Glutamatergic neuron (in vitro differentiated cells): Measurements from ENCODE around the gene RAB14. TPM values are rescaled to one million over a fixed set of nuclear protein-coding genes. Genes with fewer than 3 reads are reported as not detected.

Source experiments
- DNase-seq: peaks from one replicate; pipeline ENCODE4 v3.0.0; 2022
- H3K27ac Mint-ChIP-seq: one replicate; pipeline ENCODE4 v1.8.0; 2020; ENCODE audit warnings: mild to moderate bottlenecking, mixed read lengths, inconsistent platforms; ENCODE audit not compliant: unreplicated experiment
- H3K27me3 Mint-ChIP-seq: one replicate; pipeline ENCODE4 v1.8.0; 2020; ENCODE audit warnings: mild to moderate bottlenecking, moderate library complexity, mixed read lengths, inconsistent platforms; ENCODE audit not compliant: unreplicated experiment
- H3K36me3 Mint-ChIP-seq: one replicate; pipeline ENCODE4 v1.8.0; 2020; ENCODE audit warnings: mild to moderate bottlenecking, mixed read lengths, inconsistent platforms; ENCODE audit not compliant: unreplicated experiment
- H3K4me1 Mint-ChIP-seq: one replicate; pipeline ENCODE4 v1.8.0; 2020; ENCODE audit warnings: mild to moderate bottlenecking, low read depth, mixed read lengths, inconsistent platforms; ENCODE audit not compliant: unreplicated experiment
- H3K4me3 Mint-ChIP-seq: one replicate; pipeline ENCODE4 v1.8.0; 2020; ENCODE audit warnings: mild to moderate bottlenecking, mixed read lengths, inconsistent platforms; ENCODE audit not compliant: unreplicated experiment
- H3K9me3 Mint-ChIP-seq: one replicate; pipeline ENCODE4 v1.8.0; 2020; ENCODE audit warnings: mild to moderate bottlenecking, moderate library complexity, mixed read lengths, inconsistent platforms; ENCODE audit not compliant: unreplicated experiment
- CTCF ChIP-seq: fragments of 200-600 bp; sonication (generic); IDR thresholded peaks from one replicate; pipeline ENCODE4 v1.5.0; 2021; ENCODE audit not compliant: partially characterized antibody, unreplicated experiment
- total RNA-seq: library from RNA; stranded (reverse); fragmentation: NEBNext Ultra II Directional; extraction: Animal tissue kit (Norgen Biotek cat#: 25700); gene quantifications from one replicate; pipeline ENCODE4 v1.2.1, GENCODE V29; 2021; ENCODE audit not compliant: unreplicated experiment

RAB14 gene
- total RNA-seq, 1 donor from 2014 or later: 50.7 TPM

DNA sequence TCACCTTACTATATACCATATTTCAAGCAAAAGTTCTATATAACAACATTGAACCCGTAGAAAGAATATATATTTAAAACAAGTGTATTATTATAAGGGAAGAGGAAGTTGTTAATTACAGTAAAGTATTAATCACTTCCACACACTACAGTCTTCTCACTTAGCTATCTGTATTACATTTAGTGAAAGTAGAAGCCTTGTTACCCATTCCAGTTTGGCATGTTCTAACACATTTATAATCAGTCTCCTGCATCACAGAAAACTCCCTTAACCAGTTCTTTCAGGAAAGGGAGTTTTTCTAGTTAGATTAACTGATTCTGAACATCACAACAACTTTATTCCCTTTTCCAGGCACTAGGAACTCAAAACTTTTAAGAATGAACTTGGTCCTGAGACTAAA lies 6.9 kb downstream of the RAB14 start:
- TF ChIP-seq CTCF: no peak
- DNase-seq: no peak
- Mint-ChIP-seq H3K36me3 (no peaks in the 10 kb centered on the region), H3K9me3 (no peaks in the 10 kb centered on the region), H3K27me3 (no peaks in the 10 kb centered on the region), H3K27ac (no peak overlapping the region), H3K4me3 (no peak overlapping the region), H3K4me1 (peaks cover 9% of the 10 kb centered on the region)

DNA sequence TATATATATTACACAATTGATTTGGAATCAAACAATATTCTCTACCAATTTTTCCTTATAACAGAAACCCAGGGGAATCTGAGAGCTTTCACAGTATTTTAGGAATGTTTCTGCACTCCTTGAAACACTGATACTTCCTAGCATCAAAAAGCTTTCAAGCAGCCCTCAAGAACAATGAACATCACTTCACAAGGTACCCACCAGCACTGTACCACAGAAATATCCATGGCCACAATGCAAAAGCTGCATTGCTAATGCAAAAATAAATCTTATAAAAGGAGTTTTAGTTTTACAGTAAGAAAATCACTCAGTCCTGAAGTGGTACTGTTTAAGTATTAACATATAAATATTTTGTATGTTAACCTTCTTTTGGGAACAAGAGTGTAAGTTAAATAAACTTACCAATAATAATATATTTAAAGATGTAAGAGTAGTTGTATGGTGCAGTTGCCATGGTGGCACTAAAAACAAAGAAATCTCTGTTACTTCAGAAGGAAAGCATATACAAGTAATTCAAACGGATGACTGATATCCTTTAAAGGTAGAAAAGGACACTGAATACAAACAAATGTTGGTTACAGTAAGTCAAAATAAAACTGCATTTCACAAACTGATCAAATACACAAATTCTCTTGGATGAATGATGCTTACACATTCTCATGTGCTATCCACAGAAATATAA lies 8.6 kb downstream of the RAB14 start:
- Mint-ChIP-seq H3K27ac (no peak overlapping the region), H3K27me3 (no peaks in the 10 kb centered on the region), H3K4me3 (no peak overlapping the region), H3K4me1 (peaks cover 8% of the 10 kb centered on the region), H3K9me3 (no peaks in the 10 kb centered on the region), H3K36me3 (no peaks in the 10 kb centered on the region)
- no peak for TF ChIP-seq CTCF
- DNase-seq: no peak

DNA sequence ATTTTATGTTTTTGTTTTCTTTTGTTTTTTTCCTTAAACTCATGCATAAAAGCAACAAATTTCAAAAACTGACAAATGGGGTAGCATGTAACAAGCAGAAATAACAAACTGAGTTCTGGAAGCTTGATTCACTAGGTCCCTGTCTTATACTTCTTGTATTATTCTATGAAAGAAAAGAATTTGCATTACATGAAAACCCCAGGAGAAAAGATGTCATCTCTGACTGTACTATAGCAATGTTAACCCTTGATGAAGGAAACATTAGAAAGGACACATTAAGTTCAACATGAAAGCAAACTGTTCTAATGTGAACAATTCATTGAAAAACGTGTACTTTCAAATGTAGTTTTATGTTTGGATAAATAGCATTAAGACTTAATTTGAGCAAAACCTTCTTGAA lies 9.2 kb downstream of the RAB14 start:
- no peaks in the 10 kb centered on the region for H3K36me3 Mint-ChIP-seq
- no peak for TF ChIP-seq CTCF
- DNase-seq: no peak
- peaks cover 8% of the 10 kb centered on the region for H3K4me1 Mint-ChIP-seq
- H3K4me3 Mint-ChIP-seq: no peak overlapping the region
- no peak overlapping the region for H3K27ac Mint-ChIP-seq
- no peaks in the 10 kb centered on the region for H3K27me3 Mint-ChIP-seq
- no peaks in the 10 kb centered on the region for H3K9me3 Mint-ChIP-seq

GRCh38 chr9:121191235-121191634 lies 10.4 kb downstream of the RAB14 start:
- no peak for DNase-seq
- H3K4me3 Mint-ChIP-seq: no peak overlapping the region
- H3K36me3 Mint-ChIP-seq: no peaks in the 10 kb centered on the region
- no peak overlapping the region for H3K27ac Mint-ChIP-seq
- H3K4me1 Mint-ChIP-seq: peaks cover 5% of the 10 kb centered on the region
- H3K27me3 Mint-ChIP-seq: no peaks in the 10 kb centered on the region
- no peaks in the 10 kb centered on the region for H3K9me3 Mint-ChIP-seq
- no peak for TF ChIP-seq CTCF

GRCh38 chr9:121189660-121190059 lies 12.0 kb downstream of the RAB14 start:
- H3K9me3 Mint-ChIP-seq: no peaks in the 10 kb centered on the region
- DNase-seq: no peak
- no peaks in the 10 kb centered on the region for H3K36me3 Mint-ChIP-seq
- H3K27me3 Mint-ChIP-seq: no peaks in the 10 kb centered on the region
- TF ChIP-seq CTCF: no peak
- peaks cover 2% of the 10 kb centered on the region for H3K4me1 Mint-ChIP-seq
- no peak overlapping the region for H3K4me3 Mint-ChIP-seq
- no peak overlapping the region for H3K27ac Mint-ChIP-seq
